ENCODE measurements around the gene CXorf49B.
"Not testable (repeated sequence)": the region's sequence is repeated elsewhere in the genome, so short reads cannot be mapped to it uniquely, and the experiment has no call there.

CXorf49B gene

DNA sequence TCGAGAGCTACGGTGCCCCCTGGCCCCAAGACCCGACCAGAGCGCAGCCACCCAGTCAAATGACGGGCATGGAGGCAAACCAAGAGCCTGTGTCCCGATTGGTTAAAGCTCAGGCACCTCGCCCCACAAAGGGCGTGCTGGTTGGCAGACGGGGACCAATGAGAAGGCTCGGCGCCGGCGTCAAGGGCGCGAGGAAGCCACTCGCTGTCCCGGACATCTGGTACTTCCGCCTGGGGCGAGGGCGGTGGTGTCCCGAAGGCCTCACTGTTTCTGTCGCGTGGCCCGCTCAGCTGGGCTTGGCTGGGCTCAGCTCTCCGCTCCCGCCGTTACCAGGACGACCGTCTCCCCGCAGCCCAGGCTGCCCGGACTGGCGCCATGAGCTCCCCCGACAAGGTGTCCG lies at the start of gene CXorf49B:
TSS of gene CXorf49B (plus strand) at position 301 of the 400 bp plus-strand sequence. CDS start at position 376, 75 bp downstream.
- not testable (repeated sequence) for H3K27ac Mint-ChIP-seq; H3K27me3 Mint-ChIP-seq; H3K9me3 Mint-ChIP-seq (ENCODE audit: low read depth); H3K36me3 Mint-ChIP-seq; H3K4me3 Mint-ChIP-seq; H3K4me1 Mint-ChIP-seq (ENCODE audit: low read depth)

DNA sequence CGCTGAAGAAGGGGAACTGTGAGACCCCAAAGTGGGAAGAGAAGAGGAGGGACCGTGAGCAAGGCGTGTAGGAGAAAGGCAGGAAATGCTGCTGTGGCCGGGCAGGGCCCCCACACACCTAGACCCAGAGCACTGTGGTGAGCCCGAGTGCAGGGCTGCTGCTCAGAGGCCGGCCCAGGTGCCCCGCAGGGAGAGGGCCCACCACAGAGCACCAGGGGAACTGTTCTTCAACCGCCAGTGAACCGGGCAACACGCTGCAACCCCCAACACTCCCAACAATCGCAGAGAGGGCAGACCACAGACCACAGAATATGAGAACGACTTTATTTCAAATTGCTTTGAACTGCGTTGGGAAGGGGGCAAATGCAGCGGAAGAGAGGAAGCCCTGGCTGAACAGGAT lies 49.1 kb upstream of the CXorf49B start:
- not testable (repeated sequence) for H3K4me3 Mint-ChIP-seq; H3K27me3 Mint-ChIP-seq; H3K27ac Mint-ChIP-seq; H3K36me3 Mint-ChIP-seq; H3K4me1 Mint-ChIP-seq (ENCODE audit: low read depth); H3K9me3 Mint-ChIP-seq (ENCODE audit: low read depth)

DNA sequence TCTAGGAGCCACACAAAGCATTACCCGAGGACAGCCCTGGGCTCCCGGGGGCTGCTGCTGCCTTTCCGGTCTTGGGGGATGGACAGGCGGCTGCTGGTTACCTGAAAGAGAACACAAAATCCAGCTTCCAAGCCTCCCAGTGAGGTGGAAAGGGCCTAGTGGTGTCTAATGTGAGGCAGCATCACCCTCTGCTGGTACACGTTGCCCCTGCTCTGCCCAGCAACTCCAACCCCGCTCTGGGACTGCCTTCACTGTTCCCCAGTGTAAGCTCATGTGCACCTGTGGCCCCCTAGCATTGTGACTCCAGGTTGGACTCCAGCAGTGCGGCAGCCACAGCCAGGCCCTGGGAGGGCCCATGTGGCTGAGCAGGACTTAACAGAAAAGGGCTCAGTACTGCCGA lies 47.6 kb upstream of the CXorf49B start:
- H3K4me3 Mint-ChIP-seq; H3K4me1 Mint-ChIP-seq (ENCODE audit: low read depth); H3K36me3 Mint-ChIP-seq; H3K9me3 Mint-ChIP-seq (ENCODE audit: low read depth); H3K27me3 Mint-ChIP-seq; H3K27ac Mint-ChIP-seq: not testable (repeated sequence)

DNA sequence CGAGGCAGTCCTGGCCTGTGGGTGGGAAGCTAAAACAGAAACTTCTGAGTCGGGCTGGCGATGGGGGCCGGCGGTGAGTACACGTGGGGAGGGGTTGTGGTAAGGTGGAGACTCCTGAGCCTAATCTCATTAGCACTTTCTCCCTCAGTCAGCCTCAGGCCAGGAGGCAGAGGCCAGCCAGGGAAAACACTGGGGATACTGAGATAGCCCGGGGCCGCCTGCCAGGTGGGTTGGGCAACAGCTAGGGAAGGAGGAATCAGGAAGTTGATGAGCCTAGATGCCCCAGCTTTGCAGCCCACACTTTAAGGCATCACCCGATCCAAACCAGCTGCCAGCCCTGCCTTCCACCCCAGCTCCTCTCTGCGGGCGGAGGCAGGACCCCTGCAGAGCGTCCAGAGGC lies 46.8 kb upstream of the CXorf49B start:
- not testable (repeated sequence) for H3K27ac Mint-ChIP-seq; H3K27me3 Mint-ChIP-seq; H3K9me3 Mint-ChIP-seq (ENCODE audit: low read depth); H3K4me3 Mint-ChIP-seq; H3K4me1 Mint-ChIP-seq (ENCODE audit: low read depth); H3K36me3 Mint-ChIP-seq

DNA sequence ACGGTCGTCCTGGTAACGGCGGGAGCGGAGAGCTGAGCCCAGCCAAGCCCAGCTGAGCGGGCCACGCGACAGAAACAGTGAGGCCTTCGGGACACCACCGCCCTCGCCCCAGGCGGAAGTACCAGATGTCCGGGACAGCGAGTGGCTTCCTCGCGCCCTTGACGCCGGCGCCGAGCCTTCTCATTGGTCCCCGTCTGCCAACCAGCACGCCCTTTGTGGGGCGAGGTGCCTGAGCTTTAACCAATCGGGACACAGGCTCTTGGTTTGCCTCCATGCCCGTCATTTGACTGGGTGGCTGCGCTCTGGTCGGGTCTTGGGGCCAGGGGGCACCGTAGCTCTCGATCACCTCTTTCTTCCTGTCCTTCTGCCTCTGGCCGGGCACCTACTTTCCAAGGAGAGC lies 45.0 kb upstream of the CXorf49B start, which contains the start of gene CXorf49:
TSS of gene CXorf49 (minus strand) at position 101 of the 400 bp plus-strand sequence. CDS start 134 bp downstream, outside the sequence.
- H3K4me3 Mint-ChIP-seq; H3K36me3 Mint-ChIP-seq; H3K27me3 Mint-ChIP-seq; H3K9me3 Mint-ChIP-seq (ENCODE audit: low read depth); H3K4me1 Mint-ChIP-seq (ENCODE audit: low read depth); H3K27ac Mint-ChIP-seq: not testable (repeated sequence)

DNA sequence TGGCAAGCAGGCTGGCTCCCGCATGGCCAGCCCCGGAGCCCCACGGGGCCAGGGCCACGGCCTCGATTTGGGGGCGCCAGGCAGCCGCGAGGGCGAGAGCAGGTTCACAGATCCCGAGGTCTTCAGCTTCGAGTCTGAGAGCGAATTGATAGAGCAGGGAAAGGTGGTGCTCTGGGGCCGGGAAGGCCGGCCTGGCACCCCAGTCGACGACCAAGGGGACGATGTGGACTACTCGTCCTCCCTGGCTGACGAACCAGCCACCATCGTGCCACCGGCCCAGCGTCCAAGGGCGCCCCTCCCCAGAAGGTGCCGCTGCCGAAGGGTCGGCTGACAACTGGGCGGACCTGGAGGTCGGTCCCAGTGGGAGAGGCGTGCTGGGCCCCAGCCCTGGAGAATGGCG lies 44.0 kb upstream of the CXorf49B start:
- not testable (repeated sequence) for H3K4me1 Mint-ChIP-seq (ENCODE audit: low read depth); H3K27ac Mint-ChIP-seq; H3K27me3 Mint-ChIP-seq; H3K4me3 Mint-ChIP-seq; H3K9me3 Mint-ChIP-seq (ENCODE audit: low read depth); H3K36me3 Mint-ChIP-seq

DNA sequence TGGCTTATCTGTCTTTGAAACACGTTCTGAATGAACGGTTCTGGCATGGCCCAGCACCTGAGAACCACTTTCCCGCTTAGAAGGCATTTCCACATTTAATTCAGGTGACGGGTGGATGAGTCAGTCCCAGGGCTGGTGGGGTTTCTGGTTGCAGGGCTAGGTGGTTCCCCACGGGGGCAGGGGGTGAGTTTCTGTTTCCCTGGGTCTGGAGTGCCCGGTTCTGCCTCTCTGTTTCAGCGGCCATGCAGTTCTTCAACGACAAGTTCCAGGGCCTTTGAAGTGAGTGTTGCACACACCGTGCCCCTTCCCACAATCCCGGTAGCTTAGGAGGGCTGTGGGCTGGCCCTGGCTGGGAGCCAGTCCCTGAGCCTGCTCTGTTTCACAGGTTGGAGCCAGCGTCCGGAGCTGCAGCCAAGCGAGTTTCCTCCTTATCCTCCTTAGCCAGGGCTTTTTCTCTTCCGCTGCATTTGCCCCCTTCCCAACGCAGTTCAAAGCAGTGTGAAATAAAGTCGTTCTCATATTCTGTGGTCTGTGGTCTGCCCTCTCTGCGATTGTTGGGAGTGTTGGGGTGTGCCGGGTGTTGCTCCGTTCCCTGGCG lies 42.8 kb upstream of the CXorf49B start:
- not testable (repeated sequence) for H3K4me3 Mint-ChIP-seq, H3K36me3 Mint-ChIP-seq

DNA sequence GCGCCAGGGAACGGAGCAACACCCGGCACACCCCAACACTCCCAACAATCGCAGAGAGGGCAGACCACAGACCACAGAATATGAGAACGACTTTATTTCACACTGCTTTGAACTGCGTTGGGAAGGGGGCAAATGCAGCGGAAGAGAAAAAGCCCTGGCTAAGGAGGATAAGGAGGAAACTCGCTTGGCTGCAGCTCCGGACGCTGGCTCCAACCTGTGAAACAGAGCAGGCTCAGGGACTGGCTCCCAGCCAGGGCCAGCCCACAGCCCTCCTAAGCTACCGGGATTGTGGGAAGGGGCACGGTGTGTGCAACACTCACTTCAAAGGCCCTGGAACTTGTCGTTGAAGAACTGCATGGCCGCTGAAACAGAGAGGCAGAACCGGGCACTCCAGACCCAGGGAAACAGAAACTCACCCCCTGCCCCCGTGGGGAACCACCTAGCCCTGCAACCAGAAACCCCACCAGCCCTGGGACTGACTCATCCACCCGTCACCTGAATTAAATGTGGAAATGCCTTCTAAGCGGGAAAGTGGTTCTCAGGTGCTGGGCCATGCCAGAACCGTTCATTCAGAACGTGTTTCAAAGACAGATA lies 2.4 kb upstream of the CXorf49B start:
- H3K9me3 Mint-ChIP-seq (ENCODE audit: low read depth); H3K27me3 Mint-ChIP-seq; H3K27ac Mint-ChIP-seq; H3K4me3 Mint-ChIP-seq; H3K36me3 Mint-ChIP-seq; H3K4me1 Mint-ChIP-seq (ENCODE audit: low read depth): not testable (repeated sequence)

More for the DNA sequence above, 42.8 kb upstream of the CXorf49B start:
- not testable (repeated sequence) for H3K9me3 Mint-ChIP-seq (ENCODE audit: low read depth); H3K27ac Mint-ChIP-seq; H3K4me1 Mint-ChIP-seq (ENCODE audit: low read depth); H3K27me3 Mint-ChIP-seq

DNA sequence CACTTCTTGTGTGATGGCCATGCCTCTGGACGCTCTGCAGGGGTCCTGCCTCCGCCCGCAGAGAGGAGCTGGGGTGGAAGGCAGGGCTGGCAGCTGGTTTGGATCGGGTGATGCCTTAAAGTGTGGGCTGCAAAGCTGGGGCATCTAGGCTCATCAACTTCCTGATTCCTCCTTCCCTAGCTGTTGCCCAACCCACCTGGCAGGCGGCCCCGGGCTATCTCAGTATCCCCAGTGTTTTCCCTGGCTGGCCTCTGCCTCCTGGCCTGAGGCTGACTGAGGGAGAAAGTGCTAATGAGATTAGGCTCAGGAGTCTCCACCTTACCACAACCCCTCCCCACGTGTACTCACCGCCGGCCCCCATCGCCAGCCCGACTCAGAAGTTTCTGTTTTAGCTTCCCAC lies 1.7 kb downstream of the CXorf49B start:
- H3K27me3 Mint-ChIP-seq, H3K27ac Mint-ChIP-seq: not testable (repeated sequence)

DNA sequence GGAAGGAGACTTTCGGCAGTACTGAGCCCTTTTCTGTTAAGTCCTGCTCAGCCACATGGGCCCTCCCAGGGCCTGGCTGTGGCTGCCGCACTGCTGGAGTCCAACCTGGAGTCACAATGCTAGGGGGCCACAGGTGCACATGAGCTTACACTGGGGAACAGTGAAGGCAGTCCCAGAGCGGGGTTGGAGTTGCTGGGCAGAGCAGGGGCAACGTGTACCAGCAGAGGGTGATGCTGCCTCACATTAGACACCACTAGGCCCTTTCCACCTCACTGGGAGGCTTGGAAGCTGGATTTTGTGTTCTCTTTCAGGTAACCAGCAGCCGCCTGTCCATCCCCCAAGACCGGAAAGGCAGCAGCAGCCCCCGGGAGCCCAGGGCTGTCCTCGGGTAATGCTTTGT lies 2.5 kb downstream of the CXorf49B start:
- H3K4me3 Mint-ChIP-seq; H3K4me1 Mint-ChIP-seq (ENCODE audit: low read depth); H3K36me3 Mint-ChIP-seq; H3K27me3 Mint-ChIP-seq; H3K27ac Mint-ChIP-seq; H3K9me3 Mint-ChIP-seq (ENCODE audit: low read depth): not testable (repeated sequence)

More for the DNA sequence above, 1.7 kb downstream of the CXorf49B start:
- H3K9me3 Mint-ChIP-seq (ENCODE audit: low read depth); H3K36me3 Mint-ChIP-seq; H3K4me3 Mint-ChIP-seq; H3K4me1 Mint-ChIP-seq (ENCODE audit: low read depth): not testable (repeated sequence)

DNA sequence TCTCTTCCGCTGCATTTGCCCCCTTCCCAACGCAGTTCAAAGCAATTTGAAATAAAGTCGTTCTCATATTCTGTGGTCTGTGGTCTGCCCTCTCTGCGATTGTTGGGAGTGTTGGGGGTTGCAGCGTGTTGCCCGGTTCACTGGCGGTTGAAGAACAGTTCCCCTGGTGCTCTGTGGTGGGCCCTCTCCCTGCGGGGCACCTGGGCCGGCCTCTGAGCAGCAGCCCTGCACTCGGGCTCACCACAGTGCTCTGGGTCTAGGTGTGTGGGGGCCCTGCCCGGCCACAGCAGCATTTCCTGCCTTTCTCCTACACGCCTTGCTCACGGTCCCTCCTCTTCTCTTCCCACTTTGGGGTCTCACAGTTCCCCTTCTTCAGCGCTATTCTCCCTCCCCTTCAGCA lies 4.0 kb downstream of the CXorf49B start:
- not testable (repeated sequence) for H3K9me3 Mint-ChIP-seq (ENCODE audit: low read depth); H3K4me3 Mint-ChIP-seq; H3K36me3 Mint-ChIP-seq; H3K27me3 Mint-ChIP-seq; H3K27ac Mint-ChIP-seq; H3K4me1 Mint-ChIP-seq (ENCODE audit: low read depth)

DNA sequence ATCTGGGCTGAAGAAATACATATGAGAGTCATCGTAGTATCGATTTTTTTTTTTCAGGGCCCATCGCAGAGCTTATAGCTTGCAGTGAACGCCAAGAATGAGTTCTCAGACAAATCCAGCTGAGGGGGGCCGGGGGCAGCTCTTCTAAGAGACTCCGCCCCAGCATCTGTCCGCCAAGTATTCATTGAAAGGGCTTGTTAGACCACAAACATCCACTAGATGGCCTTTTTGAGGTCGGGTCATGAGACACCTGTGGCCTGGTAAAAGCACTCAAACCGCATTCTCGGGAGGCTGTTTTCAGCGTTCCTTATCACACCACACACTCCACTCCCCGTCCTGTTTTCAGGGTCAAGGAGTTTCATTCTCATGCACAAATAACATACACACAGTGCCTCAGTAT lies 15.2 kb downstream of the CXorf49B start:
- not testable (repeated sequence) for H3K27me3 Mint-ChIP-seq; H3K36me3 Mint-ChIP-seq; H3K4me1 Mint-ChIP-seq (ENCODE audit: low read depth)

DNA sequence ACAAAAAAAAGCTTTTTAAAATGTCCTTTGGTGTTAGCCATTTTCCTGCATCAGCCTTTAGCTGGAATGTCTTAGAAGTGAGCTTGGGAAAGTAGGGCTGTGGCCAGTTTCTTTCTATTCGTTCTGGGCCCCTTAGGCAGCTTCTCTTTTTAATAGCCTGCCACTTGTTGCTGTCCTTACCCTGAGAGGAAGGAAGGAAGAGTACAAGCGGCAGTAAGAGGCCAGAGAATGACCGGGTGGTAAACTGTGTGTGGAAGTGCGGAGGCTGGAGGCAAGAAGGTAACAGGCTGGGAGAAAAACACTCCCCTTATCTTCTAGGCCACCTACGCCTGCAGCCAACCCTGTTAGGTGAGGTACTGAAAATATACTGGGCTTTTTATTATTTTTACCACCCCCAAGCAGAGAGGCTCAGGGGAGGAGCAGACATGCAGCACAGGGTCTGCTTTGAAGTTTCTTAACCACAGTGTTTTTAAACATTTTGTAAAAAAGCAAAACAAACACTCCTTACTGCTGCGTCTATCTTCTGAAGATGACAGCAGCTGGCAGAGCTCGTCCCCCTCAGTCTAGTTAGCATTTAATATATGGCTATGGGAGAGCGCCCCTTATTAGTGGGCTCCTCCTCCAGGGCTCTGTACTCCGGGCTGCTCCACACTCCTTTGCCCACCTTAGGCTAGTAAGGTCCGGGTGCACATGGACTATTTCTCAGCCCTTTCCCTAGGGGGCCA lies 19.2 kb downstream of the CXorf49B start:
- H3K9me3 Mint-ChIP-seq (ENCODE audit: low read depth); H3K27ac Mint-ChIP-seq; H3K4me3 Mint-ChIP-seq; H3K27me3 Mint-ChIP-seq; H3K36me3 Mint-ChIP-seq; H3K4me1 Mint-ChIP-seq (ENCODE audit: low read depth): not testable (repeated sequence)

More for the DNA sequence above, 15.2 kb downstream of the CXorf49B start:
- not testable (repeated sequence) for H3K9me3 Mint-ChIP-seq (ENCODE audit: low read depth); H3K4me3 Mint-ChIP-seq; H3K27ac Mint-ChIP-seq

DNA sequence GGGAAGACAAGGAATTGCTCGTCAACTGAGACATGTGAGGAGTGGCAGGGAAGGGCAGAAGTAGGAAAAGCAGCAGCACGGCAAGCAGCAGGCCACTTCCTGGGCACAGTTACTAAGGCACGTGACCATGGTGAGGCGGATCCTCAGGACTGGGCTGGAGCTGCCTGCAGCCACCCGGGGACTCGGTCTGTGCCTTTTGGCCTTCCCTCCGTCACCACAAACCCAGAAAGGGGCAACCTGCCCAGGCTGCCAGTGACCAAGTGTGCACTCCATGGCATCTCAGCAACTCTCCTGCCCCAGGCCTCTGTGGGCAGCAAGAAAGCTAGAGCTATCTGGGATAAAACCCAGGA lies 19.8 kb downstream of the CXorf49B start:
- not testable (repeated sequence) for H3K4me3 Mint-ChIP-seq; H3K36me3 Mint-ChIP-seq; H3K27me3 Mint-ChIP-seq; H3K4me1 Mint-ChIP-seq (ENCODE audit: low read depth); H3K9me3 Mint-ChIP-seq (ENCODE audit: low read depth); H3K27ac Mint-ChIP-seq

DNA sequence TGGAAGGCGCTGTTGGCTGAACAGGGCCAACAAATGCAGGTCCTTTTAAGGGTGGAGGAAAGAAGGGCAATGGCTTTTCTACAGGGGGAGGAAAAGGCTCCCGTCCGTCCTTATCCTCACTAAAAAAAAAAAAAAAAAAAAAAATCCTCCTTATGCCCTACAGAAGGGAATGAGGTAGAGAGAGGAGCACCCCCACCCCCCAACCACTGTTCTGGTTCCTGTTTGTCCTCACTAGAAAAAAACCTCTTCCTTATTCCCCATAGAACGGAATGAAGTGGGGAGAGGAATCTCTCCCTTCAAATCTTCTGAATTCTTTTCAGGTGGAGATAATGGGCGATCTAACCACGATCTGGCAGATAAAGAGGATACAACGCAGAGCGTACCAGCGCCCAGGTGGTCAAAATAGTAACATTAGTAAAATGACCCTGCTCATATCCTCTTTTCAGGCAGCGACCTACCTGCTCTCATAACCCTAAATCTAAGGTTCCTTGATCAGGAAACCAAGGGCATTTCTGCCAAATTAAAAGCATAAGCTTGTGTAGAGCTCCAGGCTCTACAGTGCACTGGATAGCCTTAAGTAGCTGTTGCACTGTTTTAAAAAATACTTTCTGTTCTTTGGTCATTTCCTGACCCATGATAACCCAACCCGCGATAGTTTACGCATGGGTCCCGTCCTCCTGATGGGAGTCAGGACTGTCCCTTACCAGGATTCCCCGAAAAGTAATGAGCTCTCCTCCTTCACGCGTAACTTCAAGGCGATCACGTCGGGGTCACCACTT lies 20.6 kb downstream of the CXorf49B start:
- H3K27ac Mint-ChIP-seq; H3K9me3 Mint-ChIP-seq (ENCODE audit: low read depth); H3K27me3 Mint-ChIP-seq; H3K4me3 Mint-ChIP-seq; H3K4me1 Mint-ChIP-seq (ENCODE audit: low read depth); H3K36me3 Mint-ChIP-seq: not testable (repeated sequence)
